GM19455 (cell line): ENCODE data around the gene SPTBN4.
"Not testable (repeated sequence)": the region's sequence is repeated elsewhere in the genome, so short reads cannot be mapped to it uniquely, and the experiment has no call there.

ENCODE experiments used
- ATAC-seq: cut with Tn5 transposase; IDR thresholded peaks from one replicate; pipeline ENCODE4 v1.9.1; 2021; ENCODE audit not compliant: unreplicated experiment

Gene SPTBN4

GRCh38 chr19:40585241-40585981 is 118.6 kb downstream of the SPTBN4 start:
- no peak for ATAC-seq

DNA sequence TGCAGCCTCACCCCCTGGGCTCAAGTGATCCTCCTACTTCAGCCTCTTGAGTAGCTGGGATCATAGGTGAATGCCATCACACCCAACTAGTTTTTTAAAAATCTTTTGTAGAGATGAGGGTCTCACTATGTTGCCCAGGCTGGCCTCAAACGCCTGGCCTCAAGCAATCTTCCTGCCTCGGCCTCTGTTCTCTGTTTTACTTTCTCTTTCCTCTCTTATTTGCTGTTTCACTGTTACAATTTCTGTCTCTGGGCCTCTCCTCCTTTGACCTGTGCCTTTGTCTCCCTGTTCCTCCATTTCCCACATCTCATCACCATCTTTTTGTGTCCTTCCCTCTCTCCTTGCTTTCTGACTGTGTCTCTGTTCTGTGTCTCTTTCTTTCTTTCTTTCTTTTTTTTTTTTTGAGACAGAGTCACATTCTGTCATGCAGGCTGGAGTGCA is 119.2 kb downstream of the SPTBN4 start:
- no peak for ATAC-seq

GRCh38 chr19:40586611-40587010 is 119.8 kb downstream of the SPTBN4 start:
- no peak for ATAC-seq

- no peak for ATAC-seq
Measured at GRCh38 chr19:40588110-40588854, 121.5 kb downstream of the SPTBN4 start.

DNA sequence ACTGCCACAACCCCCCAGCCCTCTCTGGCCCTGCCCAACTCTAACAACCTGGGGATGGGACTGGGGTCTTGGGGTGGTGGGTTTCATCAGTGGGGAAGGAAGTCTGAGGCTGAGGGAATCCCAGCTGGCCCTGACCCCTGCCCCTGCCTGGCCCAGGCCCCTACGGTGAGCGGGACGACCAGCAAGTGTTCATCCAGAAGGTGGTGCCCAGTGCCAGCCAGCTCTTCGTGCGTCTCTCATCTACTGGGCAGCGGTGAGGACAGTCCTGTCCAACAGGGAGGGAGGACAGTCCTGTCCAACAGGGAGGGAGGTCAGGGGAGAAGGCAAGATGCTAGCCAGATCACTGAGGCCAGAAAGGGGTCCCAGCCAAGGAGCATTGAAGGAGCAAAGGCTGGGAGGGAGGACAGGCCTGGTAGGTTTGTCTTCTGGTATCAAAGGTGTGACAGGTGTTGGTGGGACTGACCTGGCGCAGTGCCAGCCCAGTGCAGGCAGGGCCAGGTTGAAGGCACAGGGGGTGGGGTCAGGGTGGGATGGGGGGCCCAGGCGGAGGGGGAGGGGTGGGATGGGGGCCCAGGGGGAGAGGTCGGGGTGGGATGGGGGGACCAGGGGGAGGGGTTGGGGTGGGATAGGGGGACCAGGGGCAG is 122.2 kb downstream of the SPTBN4 start:
- no peak for ATAC-seq

- ATAC-seq, result no peak
Measured at GRCh38 chr19:40589591-40590429, 123.0 kb downstream of the SPTBN4 start.

GRCh38 chr19:40590464-40591265 is 123.9 kb downstream of the SPTBN4 start:
- ATAC-seq, result no peak

DNA sequence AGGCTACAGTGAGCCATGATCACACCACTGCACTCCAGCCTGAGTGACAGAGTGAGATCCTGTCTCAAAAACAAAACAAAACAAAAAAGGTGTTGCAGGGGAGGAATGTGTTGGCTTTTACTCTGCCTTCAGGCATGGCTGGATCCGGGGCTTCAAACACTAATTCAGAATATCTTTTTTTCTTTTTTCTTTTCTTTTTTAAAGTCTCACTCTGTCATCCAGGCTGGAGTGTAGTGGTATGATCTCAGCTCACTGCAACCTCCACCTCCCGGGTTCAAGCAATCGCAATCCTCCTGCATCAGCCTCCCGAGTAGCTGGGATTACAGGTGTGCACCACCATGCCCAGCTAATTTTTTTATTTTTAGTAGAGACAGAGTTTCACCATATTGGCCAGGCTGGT is 124.9 kb downstream of the SPTBN4 start:
- ATAC-seq, result not testable (repeated sequence)

- no peak for ATAC-seq
Measured at GRCh38 chr19:40592170-40592569, 125.4 kb downstream of the SPTBN4 start.

GRCh38 chr19:40594255-40594654 is 127.5 kb downstream of the SPTBN4 start:
- no peak for ATAC-seq

GRCh38 chr19:40594657-40595091 is 127.9 kb downstream of the SPTBN4 start:
- ATAC-seq, result no peak

- ATAC-seq, result no peak
Measured at GRCh38 chr19:40596608-40597328, 130.0 kb downstream of the SPTBN4 start.

GRCh38 chr19:40597329-40597838 is 130.6 kb downstream of the SPTBN4 start:
- ATAC-seq, result no peak

- ATAC-seq, result no peak
Measured at GRCh38 chr19:40598121-40598917, 131.5 kb downstream of the SPTBN4 start.

DNA sequence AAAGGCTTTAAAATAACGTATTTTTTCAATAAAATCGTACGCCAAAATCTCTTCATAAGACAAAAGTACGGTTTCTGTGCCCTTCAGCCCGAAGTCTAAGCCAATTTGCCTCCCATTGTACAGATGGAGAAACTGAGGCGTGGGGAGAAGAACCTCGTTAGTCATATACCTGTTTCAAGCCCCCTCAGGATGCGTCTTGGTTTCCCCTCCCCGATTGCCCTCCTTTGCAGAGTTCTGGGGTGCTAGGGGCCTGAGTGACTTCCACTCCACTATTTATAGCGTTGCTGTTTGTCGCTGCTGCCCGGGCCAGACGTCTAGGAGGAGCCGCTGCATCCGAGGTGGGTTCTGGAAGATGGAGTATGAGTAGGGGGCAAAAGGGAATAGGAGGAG is 132.1 kb downstream of the SPTBN4 start:
- no peak for ATAC-seq

GRCh38 chr19:40599331-40599901 is 132.6 kb downstream of the SPTBN4 start:
- no peak for ATAC-seq

GRCh38 chr19:40599902-40600569 is 133.2 kb downstream of the SPTBN4 start:
- no peak for ATAC-seq
